Stomach (tissue), 9 donors: ENCODE measurements around the gene GALNT13. TPM values are rescaled to one million over a fixed set of nuclear protein-coding genes. Genes with fewer than 3 reads are reported as not detected.

Experiments
- DNase-seq, 2 donors: peaks; one replicate each; pipeline versions ENCODE4 v3.0.0 to v3.0.0-alpha.2; 2013 to 2019
- H3K27ac ChIP-seq, 5 donors: fragments of 200-600 bp in 4 of 5; sonication (generic) in 4 of 5; one replicate each; pipeline ENCODE4 v1.5.1; 2013 to 2019; ENCODE audit warnings: mild to moderate bottlenecking in 1 of 5, moderate library complexity in 1 of 5
- H3K27me3 ChIP-seq, 3 donors: fragments of 200-600 bp; sonication (generic); one replicate each; pipeline ENCODE4 v1.5.1; 2017 to 2019; ENCODE audit warnings: mixed run types in 1 of 3
- H3K36me3 ChIP-seq, 4 donors: fragments of 200-600 bp; sonication (generic); 1 replicate in 3 of 4; 2 replicates in 1 of 4; pipeline ENCODE4 v1.5.1; 2016 to 2019
- H3K4me1 ChIP-seq, 4 donors: fragments of 200-600 bp; sonication (generic); one replicate each; pipeline ENCODE4 v1.5.1; 2016 to 2019
- H3K4me3 ChIP-seq, 4 donors: fragments of 200-600 bp; sonication (generic) in 3 of 4; one replicate each; pipeline ENCODE4 v1.5.1; 2016 to 2019; ENCODE audit warnings: mild to moderate bottlenecking in 1 of 4
- H3K9me3 ChIP-seq, 4 donors: fragments of 200-600 bp; sonication (generic); one replicate each; pipeline ENCODE4 v1.5.1; 2016 to 2019
- EP300 ChIP-seq: sonication (generic); formaldehyde crosslinking; IDR thresholded peaks from one replicate; pipeline ENCODE4 v1.6.1; 2017; ENCODE audit warnings: antibody characterized with exemption
- POLR2A ChIP-seq, 4 donors: fragments of 450-650 bp; IDR thresholded peaks; one replicate each; pipeline ENCODE4 v1.6.1; 2016; ENCODE audit warnings: antibody characterized with exemption in 4 of 4, control low read depth in 2 of 4, mild to moderate bottlenecking in 1 of 4, moderate library complexity in 1 of 4
- POLR2AphosphoS5 ChIP-seq, 3 donors: sonication (generic); formaldehyde crosslinking; IDR thresholded peaks; one replicate each; pipeline ENCODE4 v1.6.1; 2016; ENCODE audit warnings: antibody characterized with exemption in 3 of 3
- WGBS, 5 donors: extraction: QIAGEN DNeasy Blood & Tissue Kit in 3 of 5; methylation state at CpG; one replicate each; pipeline versions ENCODE4 v1.1.5 to v1.1.7; 2013 to 2018; 5-methylcytosine and 5-hydroxymethylcytosine counted together
- intact Hi-C: fragments of 100-400 bp; cut with DNase I; formaldehyde crosslinking; loops from one replicate; pipeline ENCODE4 v1.15.1; 2023; ENCODE audit warnings: low total_unique reads
- polyA plus RNA-seq, 3 donors: library from polyadenylated mRNA; stranded (reverse); fragments of 200-250 nt; gene quantifications; one replicate each; pipeline ENCODE4 v1.2.3, GENCODE V29; 2013
- total RNA-seq, 5 donors: library from RNA; depleted of rRNA; stranded (reverse); fragments of >200 nt; gene quantifications; one replicate each; pipeline versions ENCODE4 v1.1.0 to v1.2.3, GENCODE V29; 2014 to 2016
- TF ChIP-seq, protein P1 (sequence below), 7 experiments: fragments of 450-650 bp in 4 of 7; fragments of 200-600 bp in 3 of 7; sonication (generic) in 3 of 7; IDR thresholded peaks; one replicate each; pipeline ENCODE4 v1.5.1; 2016 to 2019; ENCODE audit warnings: antibody characterized with exemption in 7 of 7, control low read depth in 2 of 7, mild to moderate bottlenecking in 1 of 7
- donor health status: healthy with polysubstance abuse.
- donor health status: Bipolar disorder and iron deficiency.
- donor health status: healthy.

GALNT13 gene
- total and polyA plus RNA-seq, 8 donors = 0.15 to 6.2 (median 0.72) TPM; not detected in 3

DNA sequence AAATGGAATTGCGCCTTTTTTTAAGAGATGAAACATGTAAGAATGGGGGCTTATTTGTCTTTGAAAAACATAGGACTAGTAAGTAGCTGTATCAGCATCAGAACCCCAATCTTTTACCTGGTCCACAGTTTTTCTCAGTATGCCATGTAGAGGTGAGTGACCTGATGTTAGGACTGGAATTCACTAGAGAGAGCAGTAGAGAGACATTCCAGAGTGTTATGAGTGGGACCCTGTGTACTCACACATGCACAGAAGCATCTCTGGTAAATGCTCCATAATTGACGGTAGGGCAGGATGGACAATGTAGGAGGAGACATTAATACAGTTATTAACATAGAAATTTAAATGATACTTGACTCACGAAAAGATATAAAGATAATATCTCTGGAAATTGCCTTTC, 1.4 kb upstream of the GALNT13 start:
- Histone ChIP-seq H3K36me3 (no peaks in the 10 kb centered on the region), H3K4me1 (peaks cover 0 to 25% (median 3%) of the 10 kb centered on the region in 4 donors), H3K9me3 (peaks cover 0 to 13% (median 0%) of the 10 kb centered on the region in 4 donors), H3K4me3 (no peak overlapping the region), H3K27ac (no peak overlapping the region), H3K27me3 (peaks cover 6 to 42% (median 30%) of the 10 kb centered on the region in 3 donors)
- WGBS, 5 donors = 67 to 85% (median 73%) methylated on average over 3 of the region's 3 CpGs
- DNase-seq = peak in 1 of 2 donors; percentile 22
- TF ChIP-seq POLR2A (IDR thresholded peaks at IDR 0.05) (no peak), POLR2AphosphoS5 (IDR thresholded peaks at IDR 0.05) (no peak)
- intact Hi-C loops = no loop called here

DNA sequence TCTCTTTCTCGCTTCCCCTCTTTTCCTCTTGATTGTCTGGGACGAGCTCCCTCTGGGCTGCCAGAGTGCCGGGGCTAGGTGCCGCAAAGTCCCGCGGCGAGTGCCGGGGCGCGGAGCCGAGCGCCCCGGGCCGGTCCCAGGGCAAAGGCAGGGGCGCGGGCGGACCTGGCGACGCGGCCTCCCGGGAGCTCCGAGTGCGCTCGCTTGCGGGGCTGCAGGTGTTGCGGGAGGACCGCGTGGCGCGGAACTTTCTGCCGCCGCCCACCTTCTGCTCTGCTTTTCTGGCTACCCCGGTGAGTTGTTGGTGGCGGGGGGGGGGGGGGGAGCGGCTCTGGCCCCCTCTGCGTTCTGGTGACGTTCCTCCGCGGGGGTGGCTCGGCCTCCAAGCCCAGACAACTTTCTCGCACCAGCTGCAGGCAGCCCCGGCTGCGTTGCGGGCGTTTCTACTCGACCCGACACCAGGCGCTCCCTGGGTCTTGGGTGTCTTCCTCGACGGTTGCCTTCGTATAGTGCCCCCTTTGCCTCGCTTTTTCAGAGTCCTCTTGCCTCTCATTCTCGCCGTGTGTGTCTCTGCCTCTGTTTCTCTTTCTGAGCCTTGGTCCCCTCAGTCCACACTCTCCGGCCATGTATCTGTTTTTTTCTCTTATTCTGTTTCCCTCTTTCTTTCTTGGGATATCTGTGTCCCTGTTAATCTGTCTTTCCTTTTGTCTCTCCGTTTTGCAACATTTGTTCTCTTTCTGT, 759 bp downstream of the GALNT13 start:
- WGBS, 5 donors = 2 to 8% (median 4%) methylated on average over 18 to 56 of the region's 56 CpGs

DNA sequence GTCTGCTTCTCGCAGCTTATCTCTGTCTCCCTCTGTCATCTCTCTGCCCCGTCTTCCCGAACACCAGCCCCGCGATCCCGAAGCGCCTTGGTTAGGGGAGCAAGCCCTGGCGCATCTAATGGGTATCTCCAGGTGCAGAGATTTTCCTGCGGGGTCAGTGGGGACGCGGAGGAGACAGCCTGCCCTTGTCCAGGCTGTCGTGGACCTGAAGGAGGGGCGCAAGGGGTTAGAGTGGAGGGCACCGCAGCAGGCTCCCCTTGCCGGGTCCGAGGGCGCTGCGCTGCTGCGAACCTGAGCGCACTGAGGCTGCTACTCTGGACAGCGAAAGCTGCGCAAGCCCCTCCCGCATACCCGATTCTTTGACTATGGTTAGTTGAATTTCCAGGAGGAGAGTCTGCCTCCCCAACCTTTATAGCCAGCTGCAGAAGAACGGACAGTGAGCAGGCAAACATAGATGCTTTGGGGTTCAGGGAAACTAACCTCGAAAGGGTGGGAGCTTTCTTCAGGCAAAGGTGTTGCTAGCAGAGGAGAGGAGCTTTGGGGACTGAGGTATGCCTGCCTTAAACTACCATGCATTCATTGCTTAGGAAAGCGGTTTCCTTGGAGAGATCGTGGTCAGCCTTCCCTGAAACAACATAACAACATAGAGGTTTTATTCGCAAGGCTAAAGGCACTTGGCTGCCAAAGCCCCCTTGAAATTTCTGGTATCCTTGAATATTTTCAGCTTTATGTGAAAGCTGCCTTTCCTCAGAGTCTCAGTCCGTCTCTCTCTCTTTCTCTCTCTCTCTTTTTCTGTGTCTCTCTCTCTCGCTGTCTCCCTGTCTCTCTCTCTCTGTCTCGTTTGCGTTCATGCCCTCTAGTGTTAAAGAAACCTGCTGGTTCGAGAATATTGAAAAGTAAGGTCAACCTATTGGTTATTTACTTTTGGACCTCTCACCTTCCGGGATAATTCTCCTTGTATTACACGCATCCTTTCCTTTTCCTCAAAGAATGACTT, 1.6 kb downstream of the GALNT13 start:
- 4 to 9% (median 5%) methylated on average over 21 to 36 of the region's 36 CpGs for WGBS, 5 donors
- peak in 1 of 2 donors; percentile 30 for DNase-seq
- Histone ChIP-seq H3K9me3 (peaks cover 0 to 13% (median 0%) of the 10 kb centered on the region in 4 donors), H3K36me3 (no peaks in the 10 kb centered on the region), H3K27ac (no peak overlapping the region), H3K27me3 (peaks cover 6 to 49% (median 30%) of the 10 kb centered on the region in 3 donors), H3K4me3 (peak overlapping the region in 1 of 4 donors; percentile 23), H3K4me1 (peaks cover 0 to 25% (median 3%) of the 10 kb centered on the region in 4 donors)
- TF ChIP-seq POLR2AphosphoS5 (IDR thresholded peaks at IDR 0.05) (no peak), EP300 (no peak), POLR2A (IDR thresholded peaks at IDR 0.05) (no peak)
- TF ChIP-seq, protein P1, sequence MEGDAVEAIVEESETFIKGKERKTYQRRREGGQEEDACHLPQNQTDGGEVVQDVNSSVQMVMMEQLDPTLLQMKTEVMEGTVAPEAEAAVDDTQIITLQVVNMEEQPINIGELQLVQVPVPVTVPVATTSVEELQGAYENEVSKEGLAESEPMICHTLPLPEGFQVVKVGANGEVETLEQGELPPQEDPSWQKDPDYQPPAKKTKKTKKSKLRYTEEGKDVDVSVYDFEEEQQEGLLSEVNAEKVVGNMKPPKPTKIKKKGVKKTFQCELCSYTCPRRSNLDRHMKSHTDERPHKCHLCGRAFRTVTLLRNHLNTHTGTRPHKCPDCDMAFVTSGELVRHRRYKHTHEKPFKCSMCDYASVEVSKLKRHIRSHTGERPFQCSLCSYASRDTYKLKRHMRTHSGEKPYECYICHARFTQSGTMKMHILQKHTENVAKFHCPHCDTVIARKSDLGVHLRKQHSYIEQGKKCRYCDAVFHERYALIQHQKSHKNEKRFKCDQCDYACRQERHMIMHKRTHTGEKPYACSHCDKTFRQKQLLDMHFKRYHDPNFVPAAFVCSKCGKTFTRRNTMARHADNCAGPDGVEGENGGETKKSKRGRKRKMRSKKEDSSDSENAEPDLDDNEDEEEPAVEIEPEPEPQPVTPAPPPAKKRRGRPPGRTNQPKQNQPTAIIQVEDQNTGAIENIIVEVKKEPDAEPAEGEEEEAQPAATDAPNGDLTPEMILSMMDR (IDR thresholded peaks at IDR 0.05) = no peak
- intact Hi-C loops = no loop called here

More for the DNA sequence above, 759 bp downstream of the GALNT13 start:
- peak overlapping the region; percentile 13 to 33 (median 26) for H3K4me3 ChIP-seq
- H3K4me1 ChIP-seq = peaks cover 0 to 25% (median 3%) of the 10 kb centered on the region in 4 donors
- peaks cover 0 to 13% (median 0%) of the 10 kb centered on the region in 4 donors for H3K9me3 ChIP-seq
- TF ChIP-seq POLR2AphosphoS5 (IDR thresholded peaks at IDR 0.05) = no peak
- no peak for TF ChIP-seq POLR2A (IDR thresholded peaks at IDR 0.05)
- TF ChIP-seq, protein P1 (IDR thresholded peaks at IDR 0.05) = no peak
- no peak for TF ChIP-seq EP300
- peaks cover 6 to 49% (median 30%) of the 10 kb centered on the region in 3 donors for H3K27me3 ChIP-seq
- peak in 1 of 2 donors; percentile 26 for DNase-seq
- no peaks in the 10 kb centered on the region for H3K36me3 ChIP-seq
- H3K27ac ChIP-seq = peak overlapping the region in 1 of 5 donors; percentile 49
- intact Hi-C loops = no loop called here

DNA sequence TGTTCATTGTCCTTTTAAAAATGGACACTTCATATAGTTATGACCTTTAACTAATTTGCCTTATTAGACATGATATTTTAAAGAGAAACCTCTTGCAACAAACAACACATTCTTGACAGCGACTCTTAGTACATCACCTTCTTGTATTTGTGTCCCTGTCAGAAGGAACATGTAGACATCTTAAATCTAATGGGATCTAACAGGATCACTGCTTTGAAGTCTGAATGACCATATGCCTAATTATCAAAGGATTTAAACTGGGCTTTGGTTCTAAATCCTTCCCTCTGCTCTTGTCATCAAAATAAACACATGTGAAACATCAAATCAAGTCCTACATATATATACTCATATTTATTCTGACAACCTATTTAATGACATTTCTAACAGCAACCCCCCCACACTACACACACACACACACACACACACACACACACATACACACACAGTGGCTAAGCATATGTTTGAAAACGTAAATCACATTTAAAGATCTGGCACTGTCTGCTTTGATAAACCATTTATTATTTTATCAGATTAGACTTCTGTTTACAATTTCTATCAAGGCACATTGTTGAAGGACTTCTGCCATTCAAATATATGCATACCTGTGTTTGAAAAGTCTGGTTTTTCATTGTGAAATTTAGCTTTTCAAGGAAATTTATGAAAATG, 4.2 kb downstream of the GALNT13 start:
- Histone ChIP-seq H3K4me1 (peaks cover 0 to 25% (median 3%) of the 10 kb centered on the region in 4 donors), H3K27ac (no peak overlapping the region), H3K4me3 (no peak overlapping the region), H3K36me3 (no peaks in the 10 kb centered on the region), H3K9me3 (peaks cover 0 to 13% (median 0%) of the 10 kb centered on the region in 4 donors), H3K27me3 (peaks cover 5 to 45% (median 27%) of the 10 kb centered on the region in 3 donors)
- 72 to 78% (median 76%) methylated on average over 2 of the region's 2 CpGs for WGBS, 5 donors
- intact Hi-C loops = no loop called here
- no peak for TF ChIP-seq EP300
- TF ChIP-seq POLR2A (IDR thresholded peaks at IDR 0.05) = no peak
- no peak for TF ChIP-seq POLR2AphosphoS5 (IDR thresholded peaks at IDR 0.05)
- TF ChIP-seq, protein P1 (IDR thresholded peaks at IDR 0.05) = no peak
- no peak for DNase-seq
